Vagina (tissue), 2 donors: ENCODE measurements around the gene C20orf202. TPM values are rescaled to one million over a fixed set of nuclear protein-coding genes. Genes with fewer than 3 reads are reported as not detected.

Experiments
- DNase-seq, 2 donors: peaks; one replicate each; pipeline ENCODE4 v3.0.0-alpha.2; 2017; ENCODE audit errors: extremely low spot score in 2 of 2
- H3K27ac ChIP-seq: fragments of 200-600 bp; sonication (generic); one replicate; pipeline ENCODE4 v1.5.1; 2019
- H3K27me3 ChIP-seq: fragments of 200-600 bp; sonication (generic); one replicate; pipeline ENCODE4 v1.5.1; 2019
- H3K36me3 ChIP-seq, 2 donors: fragments of 200-600 bp; sonication (generic); one replicate each; pipeline ENCODE4 v1.5.1; 2017 to 2019
- H3K4me1 ChIP-seq: fragments of 200-600 bp; sonication (generic); one replicate; pipeline ENCODE4 v1.5.1; 2019
- H3K4me3 ChIP-seq, 2 donors: fragments of 200-600 bp; sonication (generic); 1 replicate in 1 of 2; 2 replicates in 1 of 2; pipeline ENCODE4 v1.5.1; 2016 to 2019
- H3K9me3 ChIP-seq: fragments of 200-600 bp; sonication (generic); one replicate; pipeline ENCODE4 v1.5.1; 2019
- CTCF ChIP-seq, 3 experiments: fragments of 450-650 bp in 2 of 3; fragments of 200-600 bp in 1 of 3; sonication (generic) in 1 of 3; IDR thresholded peaks; one replicate each; pipeline ENCODE4 v1.5.1; 2017 to 2019; ENCODE audit warnings: antibody characterized with exemption in 3 of 3, mild to moderate bottlenecking in 2 of 3, moderate library complexity in 2 of 3
- POLR2A ChIP-seq, 2 donors: fragments of 450-650 bp; IDR thresholded peaks; one replicate each; pipeline ENCODE4 v1.6.1; 2017; ENCODE audit warnings: antibody characterized with exemption in 2 of 2, mild to moderate bottlenecking in 2 of 2, moderate library complexity in 2 of 2
- POLR2AphosphoS5 ChIP-seq, 2 donors: sonication (generic); formaldehyde crosslinking; IDR thresholded peaks; one replicate each; pipeline ENCODE4 v1.9.0; 2017; ENCODE audit warnings: antibody characterized with exemption in 2 of 2, mild to moderate bottlenecking in 2 of 2, low read depth in 1 of 2; ENCODE audit not compliant: insufficient read depth in 1 of 2
- intact Hi-C: fragments of 100-400 bp; cut with DNase I; formaldehyde crosslinking; loops from one replicate; pipeline ENCODE4 v1.15.1; 2023
- total RNA-seq: library from RNA; depleted of rRNA; stranded (reverse); fragments of >200 nt; gene quantifications from one replicate; pipeline ENCODE4 v1.2.3, GENCODE V29; 2016

The C20orf202 gene
- not detected for total RNA-seq

GRCh38 chr20:1202762-1203504 lies at the start of gene C20orf202:
Gene C20orf202 (plus strand): TSS chr20:1203454. CDS start chr20:1203586, 132 bp downstream.
- Histone ChIP-seq H3K4me3 (no peak within 1 kb of the TSS), H3K27me3 (no peaks in the 10 kb centered on the region), H3K36me3 (no peaks in the 10 kb centered on the region), H3K27ac (no peak within 1 kb of the TSS), H3K4me1 (no peaks in the 10 kb centered on the region), H3K9me3 (no peaks in the 10 kb centered on the region)
- DNase-seq: no peak
- intact Hi-C loops: loop anchor here (10.0 kb wide), 1 partner anchor 388 kb away; no protein-coding TSS in a partner anchor
- TF ChIP-seq POLR2AphosphoS5 (IDR thresholded peaks at IDR 0.05; ENCODE audit: insufficient read depth in 1 of 2, low read depth in 1 of 2) (no peak), POLR2A (IDR thresholded peaks at IDR 0.05) (no peak), CTCF (IDR thresholded peaks at IDR 0.05) (no peak)

GRCh38 chr20:1154226-1154625 lies 49.0 kb upstream of the C20orf202 start:
- H3K27me3 ChIP-seq: no peaks in the 10 kb centered on the region
- intact Hi-C loops: no loop called here
- no peak for DNase-seq
- no peak for TF ChIP-seq CTCF (IDR thresholded peaks at IDR 0.05)
- TF ChIP-seq POLR2AphosphoS5 (IDR thresholded peaks at IDR 0.05; ENCODE audit: insufficient read depth in 1 of 2, low read depth in 1 of 2): no peak
- no peak for TF ChIP-seq POLR2A (IDR thresholded peaks at IDR 0.05)
- no peaks in the 10 kb centered on the region for H3K4me1 ChIP-seq
- H3K36me3 ChIP-seq: peaks cover 0 to 7% of the 10 kb centered on the region in 2 donors
- H3K27ac ChIP-seq: no peak overlapping the region
- no peaks in the 10 kb centered on the region for H3K9me3 ChIP-seq
- no peak overlapping the region for H3K4me3 ChIP-seq

- Histone ChIP-seq H3K4me1 (no peaks in the 10 kb centered on the region), H3K27me3 (no peaks in the 10 kb centered on the region), H3K4me3 (no peak overlapping the region), H3K36me3 (peaks cover 0 to 8% of the 10 kb centered on the region in 2 donors), H3K9me3 (no peaks in the 10 kb centered on the region), H3K27ac (no peak overlapping the region)
- TF ChIP-seq CTCF (IDR thresholded peaks at IDR 0.05) (no peak), POLR2A (IDR thresholded peaks at IDR 0.05) (no peak), POLR2AphosphoS5 (IDR thresholded peaks at IDR 0.05; ENCODE audit: insufficient read depth in 1 of 2, low read depth in 1 of 2) (no peak)
- intact Hi-C loops: no loop called here
- no peak for DNase-seq
These were observed 48.6 kb upstream of the C20orf202 start for GRCh38 chr20:1154691-1155090.

- H3K27me3 ChIP-seq: no peaks in the 10 kb centered on the region
- no peak overlapping the region for H3K4me3 ChIP-seq
- no peaks in the 10 kb centered on the region for H3K4me1 ChIP-seq
- H3K27ac ChIP-seq: no peak overlapping the region
- intact Hi-C loops: no loop called here
- H3K36me3 ChIP-seq: peaks cover 0 to 13% of the 10 kb centered on the region in 2 donors
- no peaks in the 10 kb centered on the region for H3K9me3 ChIP-seq
- DNase-seq: no peak
- TF ChIP-seq POLR2A (IDR thresholded peaks at IDR 0.05) (no peak), CTCF (IDR thresholded peaks at IDR 0.05) (no peak), POLR2AphosphoS5 (IDR thresholded peaks at IDR 0.05; ENCODE audit: insufficient read depth in 1 of 2, low read depth in 1 of 2) (no peak)
These were observed 47.9 kb upstream of the C20orf202 start for GRCh38 chr20:1155342-1155741.

DNA sequence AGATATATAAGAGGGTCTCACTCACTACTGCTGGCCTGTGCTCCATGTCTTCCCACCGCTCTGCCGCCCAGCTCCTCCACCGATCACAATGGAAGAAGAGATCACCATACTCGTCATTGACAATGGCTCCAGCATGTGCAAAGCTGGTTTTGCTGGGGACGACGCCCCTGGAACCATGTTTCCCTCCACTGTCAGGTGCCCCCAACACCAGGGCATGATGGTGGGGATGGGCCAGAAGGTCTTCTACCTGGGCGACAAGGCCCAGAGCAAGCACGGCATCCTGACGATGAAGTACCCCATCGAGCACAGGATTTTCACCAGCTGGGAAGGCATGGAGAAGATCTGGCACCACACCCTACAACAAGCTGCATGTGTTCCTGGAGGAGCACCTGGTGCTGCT lies 42.8 kb upstream of the C20orf202 start:
- H3K27me3 ChIP-seq: no peaks in the 10 kb centered on the region
- DNase-seq: no peak
- H3K4me1 ChIP-seq: no peaks in the 10 kb centered on the region
- no peak overlapping the region for H3K27ac ChIP-seq
- H3K4me3 ChIP-seq: no peak overlapping the region
- TF ChIP-seq CTCF (IDR thresholded peaks at IDR 0.05) (no peak), POLR2AphosphoS5 (IDR thresholded peaks at IDR 0.05; ENCODE audit: insufficient read depth in 1 of 2, low read depth in 1 of 2) (no peak), POLR2A (IDR thresholded peaks at IDR 0.05) (no peak)
- no peaks in the 10 kb centered on the region for H3K9me3 ChIP-seq
- intact Hi-C loops: no loop called here
- peaks cover 0 to 43% of the 10 kb centered on the region in 2 donors for H3K36me3 ChIP-seq
